Hepatocyte (in vitro differentiated cells): ENCODE data around the gene ZFP36. TPM values are rescaled to one million over a fixed set of nuclear protein-coding genes. Genes with fewer than 3 reads are reported as not detected.

Experiments
- DNase-seq: peaks from one replicate; pipeline ENCODE4 v3.0.0-alpha.2; 2016; ENCODE audit warnings: low spot score
- H2AFZ ChIP-seq: fragments of 200-600 bp; sonication (generic); 2 replicates; pipeline ENCODE4 v1.6.0; 2016; ENCODE audit warnings: antibody characterized with exemption, mild to moderate bottlenecking
- H3K27ac ChIP-seq: fragments of 200-600 bp; sonication (generic); 2 replicates; pipeline ENCODE4 v1.5.1; 2016; ENCODE audit warnings: mild to moderate bottlenecking
- H3K27me3 ChIP-seq: fragments of 200-600 bp; sonication (generic); 2 replicates; pipeline ENCODE4 v1.6.1; 2016
- H3K36me3 ChIP-seq: fragments of 200-600 bp; sonication (generic); replicated peaks from 2 replicates; pipeline ENCODE4 v1.5.1; 2016; ENCODE audit warnings: low read depth; ENCODE audit not compliant: insufficient read depth
- H3K4me1 ChIP-seq: fragments of 200-600 bp; sonication (generic); 2 replicates; pipeline ENCODE4 v1.5.1; 2016; ENCODE audit warnings: mild to moderate bottlenecking, moderate library complexity; ENCODE audit not compliant: insufficient read depth
- H3K4me2 ChIP-seq: fragments of 200-600 bp; sonication (generic); 2 replicates; pipeline ENCODE4 v1.6.0; 2016
- H3K4me3 ChIP-seq: fragments of 200-600 bp; sonication (generic); 2 replicates; pipeline ENCODE4 v1.5.1; 2016; ENCODE audit warnings: mild to moderate bottlenecking
- H3K79me2 ChIP-seq: fragments of 200-600 bp; sonication (generic); 2 replicates; pipeline ENCODE4 v1.6.0; 2017; ENCODE audit warnings: mild to moderate bottlenecking
- H3K9me2 ChIP-seq: fragments of 200-600 bp; sonication (generic); replicated peaks from 2 replicates; pipeline ENCODE4 v1.6.0; 2017; ENCODE audit warnings: mild to moderate bottlenecking; ENCODE audit not compliant: insufficient read depth
- H3K9me3 ChIP-seq: fragments of 200-600 bp; sonication (generic); 2 replicates; pipeline ENCODE4 v1.5.1; 2016; ENCODE audit warnings: low read depth, mild to moderate bottlenecking
- H4K20me1 ChIP-seq: fragments of 200-600 bp; sonication (generic); 2 replicates; pipeline ENCODE4 v1.6.0; 2016; ENCODE audit warnings: mild to moderate bottlenecking; ENCODE audit not compliant: insufficient read depth, poor library complexity, severe bottlenecking
- CTCF ChIP-seq: fragments of 200-600 bp; sonication (generic); IDR thresholded peaks from 2 replicates; pipeline ENCODE4 v1.5.1; 2016; ENCODE audit warnings: antibody characterized with exemption, mild to moderate bottlenecking; ENCODE audit not compliant: poor library complexity
- EZH2 ChIP-seq: fragments of 200-600 bp; sonication (generic); IDR thresholded peaks from 2 replicates; pipeline ENCODE4 v1.6.1; 2016; ENCODE audit warnings: antibody characterized with exemption, mild to moderate bottlenecking, borderline replicate concordance
- EZH2phosphoT487 ChIP-seq: fragments of 200-600 bp; sonication (generic); IDR thresholded peaks from one replicate; pipeline ENCODE4 v1.6.1; 2018; ENCODE audit warnings: antibody characterized with exemption, mild to moderate bottlenecking, low read depth, moderate library complexity; ENCODE audit not compliant: unreplicated experiment, severe bottlenecking
- WGBS: methylation state at CpG from one replicate; pipeline ENCODE4 v1.1.6; 2016; ENCODE audit warnings: low lambda C conversion rate; ENCODE audit errors: missing lambda C conversion rate; 5-methylcytosine and 5-hydroxymethylcytosine counted together
- polyA plus RNA-seq: library from polyadenylated mRNA; unstranded; fragments of >200 nt; fragmentation: Nextera tagmentation; extraction: Ambion mirVana; gene quantifications from 2 replicates; pipeline ENCODE4 v1.2.1, GENCODE V29; 2016
- total RNA-seq: library from RNA; depleted of rRNA; stranded (reverse); fragments of >200 nt; gene quantifications from 2 replicates; pipeline ENCODE4 v1.2.3, GENCODE V29; 2014

Gene ZFP36
- total and polyA plus RNA-seq, 2 experiments from 2014 or later, result 95.8 to 1,034 TPM

- Histone ChIP-seq H3K4me1 (peaks cover 9% of the 10 kb centered on the region), H3K27ac (no peak overlapping the region), H4K20me1 (peaks cover 3% of the 10 kb centered on the region), H3K27me3 (no peaks in the 10 kb centered on the region), H3K4me2 (no peak overlapping the region), H3K36me3 (no peaks in the 10 kb centered on the region), H3K9me2 (no peaks in the 10 kb centered on the region), H3K9me3 (no peaks in the 10 kb centered on the region), H2AFZ (no peak overlapping the region), H3K4me3 (no peak overlapping the region), H3K79me2 (peaks cover 39% of the 10 kb centered on the region)
- DNase-seq, result no peak
- WGBS, result 95% methylated on average over 28 of the region's 30 CpGs
- TF ChIP-seq CTCF, result no peak
- no peak for TF ChIP-seq EZH2
- no peak for TF ChIP-seq EZH2phosphoT487
These were observed 11.0 kb downstream of the ZFP36 start for GRCh38 chr19:39417463-39418181.

- Histone ChIP-seq H3K9me3 (no peaks in the 10 kb centered on the region), H3K79me2 (peaks cover 30% of the 10 kb centered on the region), H4K20me1 (peaks cover 3% of the 10 kb centered on the region), H3K4me2 (no peak overlapping the region), H3K27ac (no peak overlapping the region), H3K27me3 (no peaks in the 10 kb centered on the region), H3K36me3 (no peaks in the 10 kb centered on the region), H3K4me3 (no peak overlapping the region), H3K9me2 (no peaks in the 10 kb centered on the region), H3K4me1 (peaks cover 9% of the 10 kb centered on the region), H2AFZ (no peak overlapping the region)
- WGBS, result over 99% methylated on average over 9 of the region's 9 CpGs
- no peak for DNase-seq
- TF ChIP-seq CTCF (no peak), EZH2 (no peak), EZH2phosphoT487 (no peak)
These were observed 12.4 kb downstream of the ZFP36 start for GRCh38 chr19:39419003-39419402.

GRCh38 chr19:39420769-39421168 is 14.1 kb downstream of the ZFP36 start:
- no peak overlapping the region for H3K4me2 ChIP-seq
- H3K36me3 ChIP-seq, result no peaks in the 10 kb centered on the region
- H3K27me3 ChIP-seq, result no peaks in the 10 kb centered on the region
- no peak overlapping the region for H2AFZ ChIP-seq
- DNase-seq, result no peak
- peaks cover 12% of the 10 kb centered on the region for H3K79me2 ChIP-seq
- H3K4me1 ChIP-seq, result no peaks in the 10 kb centered on the region
- no peak overlapping the region for H3K4me3 ChIP-seq
- no peaks in the 10 kb centered on the region for H4K20me1 ChIP-seq
- no peak overlapping the region for H3K27ac ChIP-seq
- H3K9me3 ChIP-seq, result no peaks in the 10 kb centered on the region
- no peak for TF ChIP-seq CTCF
- no peak for TF ChIP-seq EZH2
- TF ChIP-seq EZH2phosphoT487, result no peak
- H3K9me2 ChIP-seq, result no peaks in the 10 kb centered on the region
- 96% methylated on average over 14 of the region's 15 CpGs for WGBS
